Measurements from ENCODE around the gene PLXNB2. TPM values are rescaled to one million over a fixed set of nuclear protein-coding genes. Genes with fewer than 3 reads are reported as not detected.

PLXNB2 gene
- total and polyA plus RNA-seq, 2 of the 4 experiments (the other 2 are of a cell fraction): 73.1 to 202 TPM

DNA sequence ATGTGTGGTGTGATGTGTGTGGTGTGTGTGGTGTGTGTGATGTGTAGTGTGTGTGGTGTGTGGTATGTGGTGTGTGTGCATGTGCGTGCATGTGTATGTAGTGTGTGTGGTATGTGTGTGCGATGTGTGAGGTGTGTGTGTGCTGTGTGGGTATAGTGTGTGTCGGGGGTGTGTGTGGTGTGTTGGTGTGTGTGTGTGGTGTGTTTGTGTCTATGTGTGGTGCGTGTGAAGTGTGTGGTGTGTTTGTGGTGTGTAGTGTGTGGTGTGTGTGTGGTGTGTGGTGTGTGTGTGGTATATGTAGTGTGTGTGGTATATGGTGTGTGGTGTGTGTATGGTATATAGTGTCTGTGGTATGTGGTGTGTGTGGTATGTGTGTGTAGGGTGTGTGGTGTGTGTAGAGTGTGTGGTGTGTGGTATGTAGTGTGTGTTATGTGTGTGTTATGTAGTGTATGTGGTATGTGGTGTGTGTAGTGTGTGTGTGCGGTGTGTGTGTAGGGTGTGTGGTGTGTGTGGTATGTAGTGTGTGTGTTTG, 30.7 kb upstream of the PLXNB2 start:
- H4K5ac ChIP-seq (ENCODE audit: low read depth, low read length): no peak overlapping the region
- intact Hi-C loops (cut with micrococcal nuclease): no loop called here
- no peak overlapping the region for H3K4me3 ChIP-seq (ENCODE audit: insufficient read depth, low read depth, low read length)
- H2AK5ac ChIP-seq (ENCODE audit: low read depth, low read length): peak overlapping the region; percentile 76; the same call in 1 of the 2 replicates
- dilution Hi-C loops (cut with HindIII; ENCODE audit: low sequenced_read_pairs, unreplicated experiment): no loop called here
- H3K23ac ChIP-seq (ENCODE audit: low read depth, low read length): 0 out of 2 replicates have a peak overlapping the region, but pooled peaks have one; percentile 59
- H3K9me1 ChIP-seq (ENCODE audit: insufficient read depth, low read length): peaks cover 34% of the 10 kb centered on the region
- no peak overlapping the region for H3K56ac ChIP-seq (ENCODE audit: extremely low read depth, insufficient read depth, low read length)
- peaks cover 2% of the 10 kb centered on the region; the same call in 1 of the 2 replicates for H3K4me1 ChIP-seq (ENCODE audit: control insufficient read depth, insufficient read depth, low read length)
- no peak overlapping the region; the same call in 1 of the 2 replicates for H3K14ac ChIP-seq (replicated peaks; ENCODE audit: low read depth, low read length)
- no peak overlapping the region for H3K9ac ChIP-seq (ENCODE audit: low read depth, low read length)
- no peaks in the 10 kb centered on the region for H3K9me3 ChIP-seq (ENCODE audit: control insufficient read depth, insufficient read depth, low read length)
- ChIA-PET CTCF (no interaction called here), POLR2A (ENCODE audit: unreplicated experiment) (no interaction called here)
- in situ Hi-C loops (cut with MboI; ENCODE audit: low sequenced_read_pairs): no loop called here
- peak overlapping the region; percentile 84 for H2AK9ac ChIP-seq (replicated peaks; ENCODE audit: low read depth, low read length, poor library complexity)
- no peak for TF ChIP-seq MAFK (IDR thresholded peaks at IDR 0.05; ENCODE audit: low read depth, low read length)
- TF ChIP-seq, protein P1, sequence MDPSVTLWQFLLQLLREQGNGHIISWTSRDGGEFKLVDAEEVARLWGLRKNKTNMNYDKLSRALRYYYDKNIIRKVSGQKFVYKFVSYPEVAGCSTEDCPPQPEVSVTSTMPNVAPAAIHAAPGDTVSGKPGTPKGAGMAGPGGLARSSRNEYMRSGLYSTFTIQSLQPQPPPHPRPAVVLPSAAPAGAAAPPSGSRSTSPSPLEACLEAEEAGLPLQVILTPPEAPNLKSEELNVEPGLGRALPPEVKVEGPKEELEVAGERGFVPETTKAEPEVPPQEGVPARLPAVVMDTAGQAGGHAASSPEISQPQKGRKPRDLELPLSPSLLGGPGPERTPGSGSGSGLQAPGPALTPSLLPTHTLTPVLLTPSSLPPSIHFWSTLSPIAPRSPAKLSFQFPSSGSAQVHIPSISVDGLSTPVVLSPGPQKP (IDR thresholded peaks at IDR 0.05; ENCODE audit: borderline replicate concordance, low read depth, low read length): no peak
- TF ChIP-seq BHLHE40 (IDR thresholded peaks at IDR 0.05; ENCODE audit: low read depth, low read length): no peak
- no peak for TF ChIP-seq CEBPB (IDR thresholded peaks at IDR 0.05; ENCODE audit: low read depth, low read length)
- TF ChIP-seq POLR2A (IDR thresholded peaks at IDR 0.05; ENCODE audit: low read depth, low read length): no peak
- TF ChIP-seq RAD21 (IDR thresholded peaks at IDR 0.05; ENCODE audit: low read length): no peak
- no peak for TF ChIP-seq SMC3 (IDR thresholded peaks at IDR 0.05; ENCODE audit: low read depth, low read length)
- TF ChIP-seq USF2 (IDR thresholded peaks at IDR 0.05; ENCODE audit: low read depth, low read length): no peak
- TF ChIP-seq MAZ (IDR thresholded peaks at IDR 0.05; ENCODE audit: borderline replicate concordance, low read depth, low read length): no peak
- no peak for TF ChIP-seq NFE2L2 (IDR thresholded peaks at IDR 0.05; ENCODE audit: low read depth, low read length)
- no peak for TF ChIP-seq CTCF (conservative IDR thresholded peaks at IDR 0.05; ENCODE audit: low read depth, low read length)
- no peak for TF ChIP-seq RFX5 (IDR thresholded peaks at IDR 0.05; ENCODE audit: low read depth, low read length)
- no peak for TF ChIP-seq RCOR1 (IDR thresholded peaks at IDR 0.05; ENCODE audit: insufficient replicate concordance, low read length)
- no peak for TF ChIP-seq MXI1 (IDR thresholded peaks at IDR 0.05; ENCODE audit: borderline replicate concordance, low read depth, low read length)
- TF ChIP-seq CHD1 (IDR thresholded peaks at IDR 0.05; ENCODE audit: low read depth, low read length): no peak
- TF ChIP-seq FOS (IDR thresholded peaks at IDR 0.05; ENCODE audit: low read depth, low read length): no peak
- WGBS, 2 experiments (ENCODE audit: extremely low coverage in 2 of 2, insufficient read length in 1 of 2): 97% methylated on average over 5 of the region's 5 CpGs; no CpG with 5 or more reads in 1 of the 2 experiments
- ATAC-seq (ENCODE audit: low read depth): no peak
- DNase-seq: no peak
- no peak overlapping the region for H3K4me2 ChIP-seq (ENCODE audit: low read depth, low read length)
- no peak overlapping the region for H4K91ac ChIP-seq (ENCODE audit: insufficient read depth, low read depth, low read length)
- BruUV-seq (replicated peaks): no TSS peak
- H3K27me3 ChIP-seq (ENCODE audit: control insufficient read depth, insufficient read depth, low read length): no peaks in the 10 kb centered on the region
- no peak overlapping the region for H2BK15ac ChIP-seq (ENCODE audit: low read depth, low read length)
- no peaks in the 10 kb centered on the region for H3K36me3 ChIP-seq (ENCODE audit: control insufficient read depth, insufficient read depth, low read length)
- H4K20me1 ChIP-seq (ENCODE audit: insufficient read depth, low read length): peaks cover 5% of the 10 kb centered on the region; the same call in 1 of the 2 replicates
- no peak overlapping the region; the same call in 1 of the 2 replicates for H3K4ac ChIP-seq (ENCODE audit: low read depth, low read length)
- H3K27ac ChIP-seq (ENCODE audit: insufficient read depth, low read length): no peak overlapping the region
- no peak overlapping the region for H2BK20ac ChIP-seq (ENCODE audit: low read depth, low read length)
- no peak overlapping the region for H2BK120ac ChIP-seq (ENCODE audit: low read depth, low read length)
- peak overlapping the region; percentile 67 for H2AFZ ChIP-seq (replicated peaks; ENCODE audit: low read length, poor library complexity)
- H3K79me1 ChIP-seq (ENCODE audit: low read depth in 1 of 2, low read length in 2 of 2): peaks cover 14 to 34% of the 10 kb centered on the region in 2 experiments
- H3K18ac ChIP-seq (ENCODE audit: low read depth, low read length): no peak overlapping the region
- no peak overlapping the region for H4K8ac ChIP-seq (ENCODE audit: low read depth in 2 of 2, low read length in 2 of 2)
- peak overlapping the region; percentile 94 for H2BK5ac ChIP-seq (ENCODE audit: low read depth, low read length, poor library complexity, severe bottlenecking)
